Adrenal gland (tissue), 5 donors: Measurements from ENCODE around the gene KCTD21.

Source experiments
- POLR2A ChIP-seq, 2 donors: fragments of 450-650 bp; IDR thresholded peaks; one replicate each; pipeline ENCODE4 v1.6.1; 2017; ENCODE audit warnings: antibody characterized with exemption in 2 of 2, mild to moderate bottlenecking in 2 of 2, moderate library complexity in 1 of 2
- TF ChIP-seq, protein P1 (sequence below), 6 experiments: fragments of 450-650 bp in 4 of 6; fragments of 200-600 bp in 2 of 6; sonication (generic) in 1 of 6; IDR thresholded peaks; 1 replicate in 5 of 6; 2 replicates in 1 of 6; pipeline versions ENCODE4 v1.5.1 to v1.8.0; 2016 to 2021; ENCODE audit warnings: antibody characterized with exemption in 6 of 6, mild to moderate bottlenecking in 2 of 6, moderate library complexity in 1 of 6
- donor health status: DM: no; HTN: no; CAD: no.

- TF ChIP-seq, protein P1, sequence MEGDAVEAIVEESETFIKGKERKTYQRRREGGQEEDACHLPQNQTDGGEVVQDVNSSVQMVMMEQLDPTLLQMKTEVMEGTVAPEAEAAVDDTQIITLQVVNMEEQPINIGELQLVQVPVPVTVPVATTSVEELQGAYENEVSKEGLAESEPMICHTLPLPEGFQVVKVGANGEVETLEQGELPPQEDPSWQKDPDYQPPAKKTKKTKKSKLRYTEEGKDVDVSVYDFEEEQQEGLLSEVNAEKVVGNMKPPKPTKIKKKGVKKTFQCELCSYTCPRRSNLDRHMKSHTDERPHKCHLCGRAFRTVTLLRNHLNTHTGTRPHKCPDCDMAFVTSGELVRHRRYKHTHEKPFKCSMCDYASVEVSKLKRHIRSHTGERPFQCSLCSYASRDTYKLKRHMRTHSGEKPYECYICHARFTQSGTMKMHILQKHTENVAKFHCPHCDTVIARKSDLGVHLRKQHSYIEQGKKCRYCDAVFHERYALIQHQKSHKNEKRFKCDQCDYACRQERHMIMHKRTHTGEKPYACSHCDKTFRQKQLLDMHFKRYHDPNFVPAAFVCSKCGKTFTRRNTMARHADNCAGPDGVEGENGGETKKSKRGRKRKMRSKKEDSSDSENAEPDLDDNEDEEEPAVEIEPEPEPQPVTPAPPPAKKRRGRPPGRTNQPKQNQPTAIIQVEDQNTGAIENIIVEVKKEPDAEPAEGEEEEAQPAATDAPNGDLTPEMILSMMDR (IDR thresholded peaks at IDR 0.05): no peak
- no peak for TF ChIP-seq POLR2A (IDR thresholded peaks at IDR 0.05)
Observed at GRCh38 chr11:78214331-78215194, 26.1 kb upstream of the KCTD21 start.
